ENCODE data around the gene PRKG1. TPM values are rescaled to one million over a fixed set of nuclear protein-coding genes. Genes with fewer than 3 reads are reported as not detected.

PRKG1 gene
- total and polyA plus RNA-seq, 7 donors: 4.5 to 49.0 (median 31.7) TPM

GRCh38 chr10:51617576-51618235 is 543.4 kb downstream of the PRKG1 start:
- Histone ChIP-seq H3K9me3 (peaks cover 4% of the 10 kb centered on the region), H3K27me3 (ENCODE audit: insufficient read depth in 3 of 3, low read length in 2 of 3) (no peaks in the 10 kb centered on the region), H3K27ac (no peak overlapping the region), H3K36me3 (ENCODE audit: insufficient read depth in 1 of 2, low read depth in 1 of 2) (no peaks in the 10 kb centered on the region), H3K4me1 (no peaks in the 10 kb centered on the region), H3K4me3 (no peak overlapping the region)
- WGBS, 3 donors: 47 to 51% (median 48%) methylated on average over 4 of the region's 4 CpGs
- no peak for ATAC-seq
- no peak for TF ChIP-seq CTCF (IDR thresholded peaks at IDR 0.05)
- DNase-seq: no peak
- intact Hi-C loops (cut with DNase I): no loop called here

- Histone ChIP-seq H3K9me3 (peaks cover 3% of the 10 kb centered on the region), H3K4me3 (no peak overlapping the region), H3K27me3 (ENCODE audit: insufficient read depth in 3 of 3, low read length in 2 of 3) (no peaks in the 10 kb centered on the region), H3K4me1 (no peaks in the 10 kb centered on the region), H3K36me3 (ENCODE audit: insufficient read depth in 1 of 2, low read depth in 1 of 2) (no peaks in the 10 kb centered on the region), H3K27ac (no peak overlapping the region)
- TF ChIP-seq CTCF (IDR thresholded peaks at IDR 0.05): no peak
- ATAC-seq (no peak), DNase-seq (no peak)
- 63 to 88% (median 75%) methylated on average over 1 of the region's 1 CpG for WGBS, 3 donors
- intact Hi-C loops (cut with DNase I): no loop called here
Observed at GRCh38 chr10:51619365-51619764, 545.1 kb downstream of the PRKG1 start.

- H3K9me3 ChIP-seq: no peaks in the 10 kb centered on the region
- no peaks in the 10 kb centered on the region for H3K27me3 ChIP-seq (ENCODE audit: insufficient read depth in 3 of 3, low read length in 2 of 3)
- WGBS, 3 donors: 88 to 96% (median 95%) methylated on average over 1 of the region's 1 CpG
- H3K36me3 ChIP-seq (ENCODE audit: insufficient read depth in 1 of 2, low read depth in 1 of 2): no peaks in the 10 kb centered on the region
- DNase-seq (no peak), ATAC-seq (no peak)
- TF ChIP-seq CTCF (IDR thresholded peaks at IDR 0.05): no peak
- intact Hi-C loops (cut with DNase I): no loop called here
- no peak overlapping the region for H3K4me3 ChIP-seq
- no peaks in the 10 kb centered on the region for H3K4me1 ChIP-seq
- H3K27ac ChIP-seq: no peak overlapping the region
Observed at GRCh38 chr10:51620131-51620530, 545.8 kb downstream of the PRKG1 start.

- no peaks in the 10 kb centered on the region for H3K9me3 ChIP-seq
- WGBS, 3 donors: 88 to 100% (median 92%) methylated on average over 1 of the region's 1 CpG
- no peak for ATAC-seq
Observed at GRCh38 chr10:51624013-51624412, 549.7 kb downstream of the PRKG1 start.

More at GRCh38 chr10:51624013-51624412, 549.7 kb downstream of the PRKG1 start:
- no peak for DNase-seq
- Histone ChIP-seq H3K36me3 (ENCODE audit: insufficient read depth in 1 of 2, low read depth in 1 of 2) (no peaks in the 10 kb centered on the region), H3K27ac (no peak overlapping the region), H3K4me3 (no peak overlapping the region), H3K4me1 (no peaks in the 10 kb centered on the region), H3K27me3 (ENCODE audit: insufficient read depth in 3 of 3, low read length in 2 of 3) (no peaks in the 10 kb centered on the region)
- intact Hi-C loops (cut with DNase I): no loop called here
- no peak for TF ChIP-seq CTCF (IDR thresholded peaks at IDR 0.05)
